BJ (cell line): ENCODE measurements around the gene HMGCR. TPM values are rescaled to one million over a fixed set of nuclear protein-coding genes. Genes with fewer than 3 reads are reported as not detected.
"Not testable (repeated sequence)": the region's sequence is repeated elsewhere in the genome, so short reads cannot be mapped to it uniquely, and the experiment has no call there.

Experiments
- CTCF ChIA-PET: fragments of 350-600 bp; formaldehyde crosslinking; extraction: SDS; loops from one replicate; lab custom pipeline; 2021; ENCODE audit warnings: antibody characterized with exemption, inconsistent platforms; lab: Yijun Ruan, JAX
- POLR2A ChIA-PET: fragments of 300-600 bp; sonication (Branson Sonifier 250); formaldehyde crosslinking; extraction: SDS; loops from one replicate; lab custom pipeline; 2021; ENCODE audit warnings: antibody characterized with exemption; lab: Charles Lee
- DNase-seq: peaks from one replicate; pipeline ENCODE4 v3.0.0-alpha.2; 2011; ENCODE audit warnings: low read depth
- H3K27me3 ChIP-seq: 2 replicates; pipeline ENCODE4 v1.6.0; 2011; ENCODE audit warnings: low read length; ENCODE audit not compliant: control insufficient read depth, insufficient read depth
- H3K36me3 ChIP-seq: 2 replicates; pipeline ENCODE4 v1.5.1; 2011; ENCODE audit warnings: low read length; ENCODE audit not compliant: control insufficient read depth, insufficient read depth
- H3K4me3 ChIP-seq: 2 replicates; pipeline ENCODE4 v1.5.1; 2011; ENCODE audit warnings: low read depth, mild to moderate bottlenecking, control low read depth, low read length
- polyA minus RNA-seq: library from RNA; depleted of rRNA, polyadenylated mRNA; stranded (reverse); fragments of >200 nt; gene quantifications from 2 replicates; pipeline ENCODE4 v1.2.3, GENCODE V29; 2011; rRNA and poly(A)+ RNA removed
- polyA plus RNA-seq: library from polyadenylated mRNA; depleted of rRNA; stranded (reverse); fragments of >200 nt; gene quantifications from 2 replicates; pipeline ENCODE4 v1.2.3, GENCODE V29; 2011; rRNA removed
- TF ChIP-seq, protein P1 (sequence below): IDR thresholded peaks from 2 replicates; pipeline ENCODE4 v1.5.1; 2011; ENCODE audit warnings: low read depth, mild to moderate bottlenecking, control low read depth, inconsistent platforms, low read length, moderate library complexity; ENCODE audit not compliant: insufficient read depth

Gene HMGCR
- polyA plus RNA-seq: 8.1 and 14.5 TPM in 2 replicates
- 16.9 and 20.4 TPM in 2 replicates for polyA minus RNA-seq

DNA sequence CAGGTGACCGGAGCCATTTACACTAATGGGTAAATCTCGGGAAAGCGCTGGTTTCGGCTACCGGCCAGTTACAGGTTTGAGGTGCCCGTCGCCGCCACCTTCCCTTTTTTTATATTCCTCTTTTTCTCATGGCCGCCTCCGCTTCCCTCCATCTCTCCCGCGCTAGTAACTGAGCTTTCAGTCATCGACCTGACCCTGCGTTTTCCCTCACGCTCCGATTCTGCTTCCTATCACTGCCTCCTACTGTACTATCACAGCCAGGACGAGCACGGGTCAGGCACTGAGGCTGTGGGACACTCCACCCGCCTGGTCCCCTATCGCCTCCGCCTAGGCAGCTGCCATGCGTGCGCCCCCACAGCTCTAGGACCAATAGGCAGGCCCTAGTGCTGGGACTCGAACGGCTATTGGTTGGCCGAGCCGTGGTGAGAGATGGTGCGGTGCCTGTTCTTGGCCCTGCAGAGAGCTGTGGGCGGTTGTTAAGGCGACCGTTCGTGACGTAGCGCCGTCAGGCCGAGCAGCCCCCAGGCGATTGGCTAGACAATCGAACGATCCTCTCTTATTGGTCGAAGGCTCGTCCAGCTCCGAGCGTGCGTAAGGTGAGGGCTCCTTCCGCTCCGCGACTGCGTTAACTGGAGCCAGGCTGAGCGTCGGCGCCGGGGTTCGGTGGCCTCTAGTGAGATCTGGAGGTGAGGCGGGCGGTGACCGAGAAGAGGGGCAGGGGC lies at the start of gene HMGCR:
TSS of gene HMGCR (plus strand) at position 606 of the 722 bp plus-strand sequence. CDS start 5,386 bp downstream, outside the sequence.
- ChIA-PET POLR2A (no interaction called here), CTCF (interaction anchor here (0.7 to 1.6 kb wide), 3 partner anchors 20 to 282 kb away, joined by 3 to 4 read pairs (median 3); no protein-coding TSS in a partner anchor)
- Histone ChIP-seq H3K4me3 (peak within 1 kb of the TSS; percentile 95), H3K36me3 (no peaks in the 10 kb centered on the region), H3K27me3 (no peaks in the 10 kb centered on the region)
- peak; percentile 98 for DNase-seq
- TF ChIP-seq, protein P1, sequence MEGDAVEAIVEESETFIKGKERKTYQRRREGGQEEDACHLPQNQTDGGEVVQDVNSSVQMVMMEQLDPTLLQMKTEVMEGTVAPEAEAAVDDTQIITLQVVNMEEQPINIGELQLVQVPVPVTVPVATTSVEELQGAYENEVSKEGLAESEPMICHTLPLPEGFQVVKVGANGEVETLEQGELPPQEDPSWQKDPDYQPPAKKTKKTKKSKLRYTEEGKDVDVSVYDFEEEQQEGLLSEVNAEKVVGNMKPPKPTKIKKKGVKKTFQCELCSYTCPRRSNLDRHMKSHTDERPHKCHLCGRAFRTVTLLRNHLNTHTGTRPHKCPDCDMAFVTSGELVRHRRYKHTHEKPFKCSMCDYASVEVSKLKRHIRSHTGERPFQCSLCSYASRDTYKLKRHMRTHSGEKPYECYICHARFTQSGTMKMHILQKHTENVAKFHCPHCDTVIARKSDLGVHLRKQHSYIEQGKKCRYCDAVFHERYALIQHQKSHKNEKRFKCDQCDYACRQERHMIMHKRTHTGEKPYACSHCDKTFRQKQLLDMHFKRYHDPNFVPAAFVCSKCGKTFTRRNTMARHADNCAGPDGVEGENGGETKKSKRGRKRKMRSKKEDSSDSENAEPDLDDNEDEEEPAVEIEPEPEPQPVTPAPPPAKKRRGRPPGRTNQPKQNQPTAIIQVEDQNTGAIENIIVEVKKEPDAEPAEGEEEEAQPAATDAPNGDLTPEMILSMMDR: peak; percentile 44

DNA sequence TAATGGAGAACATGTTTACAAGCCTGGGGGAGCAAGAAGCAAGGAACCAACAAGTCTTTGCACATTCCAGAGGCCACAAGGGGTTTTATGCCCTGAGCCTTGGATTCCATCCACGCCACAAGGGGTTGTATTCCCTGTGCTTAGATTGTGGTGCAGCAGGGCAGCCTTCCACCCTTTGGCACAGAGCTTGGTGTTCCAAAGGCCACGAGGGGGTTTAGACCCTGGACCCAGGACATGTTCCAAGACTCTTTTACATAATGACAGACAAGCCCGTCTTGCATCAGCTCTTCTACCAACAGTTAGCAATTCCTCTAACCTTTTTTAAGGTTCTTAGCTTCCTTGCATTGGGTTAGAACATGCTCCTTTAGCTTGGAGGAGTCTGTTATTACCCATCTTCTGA lies 45.2 kb upstream of the HMGCR start:
- H3K27me3 ChIP-seq, H3K4me3 ChIP-seq, H3K36me3 ChIP-seq, DNase-seq, CTCF ChIA-PET, POLR2A ChIA-PET: not testable (repeated sequence)

DNA sequence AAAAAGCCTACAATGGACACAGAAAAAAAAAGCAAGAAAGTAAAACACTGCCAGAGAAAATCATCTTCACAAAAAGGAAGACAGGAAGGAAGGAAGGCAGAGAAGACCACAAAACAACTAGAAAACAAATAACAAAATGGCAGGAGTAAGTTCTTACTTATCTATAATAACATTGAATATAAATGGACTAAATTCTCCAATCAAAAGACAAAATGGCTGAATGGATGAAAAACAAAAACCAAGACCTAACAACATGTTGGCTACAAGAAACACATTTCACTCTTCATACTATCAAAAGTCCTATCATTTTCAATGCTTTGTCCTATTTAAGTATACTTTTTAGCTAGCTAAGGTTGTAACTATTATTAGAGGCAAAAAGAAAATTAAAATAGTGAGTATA lies 36.9 kb upstream of the HMGCR start:
- POLR2A ChIA-PET: no interaction called here
- TF ChIP-seq, protein P1: no peak
- no peak for DNase-seq
- CTCF ChIA-PET: no interaction called here
- H3K4me3 ChIP-seq: no peak overlapping the region
- no peaks in the 10 kb centered on the region for H3K36me3 ChIP-seq
- no peaks in the 10 kb centered on the region for H3K27me3 ChIP-seq

GRCh38 chr5:75303419-75303818 lies 33.6 kb upstream of the HMGCR start:
- DNase-seq: no peak
- Histone ChIP-seq H3K4me3 (no peak overlapping the region), H3K27me3 (no peaks in the 10 kb centered on the region), H3K36me3 (no peaks in the 10 kb centered on the region)
- TF ChIP-seq, protein P1: no peak
- ChIA-PET CTCF (no interaction called here), POLR2A (no interaction called here)

- DNase-seq, H3K27me3 ChIP-seq, H3K36me3 ChIP-seq, POLR2A ChIA-PET, H3K4me3 ChIP-seq, CTCF ChIA-PET: not testable (repeated sequence)
Measured at GRCh38 chr5:75304486-75304885, 32.5 kb upstream of the HMGCR start.

- ChIA-PET POLR2A (no interaction called here), CTCF (no interaction called here)
- TF ChIP-seq, protein P1: no peak
- H3K36me3 ChIP-seq: no peaks in the 10 kb centered on the region
- peaks cover 1% of the 10 kb centered on the region; the same call in 1 of the 2 replicates for H3K27me3 ChIP-seq
- no peak for DNase-seq
- no peak overlapping the region for H3K4me3 ChIP-seq
Measured at GRCh38 chr5:75306746-75307145, 30.3 kb upstream of the HMGCR start.
